A549 (cell line): ENCODE results near the gene TOB1. TPM values are rescaled to one million over a fixed set of nuclear protein-coding genes. Genes with fewer than 3 reads are reported as not detected.
A peak's percentile ranks its signal among the peaks of the same experiment; 100 is the strongest.

Experiments
- ATAC-seq, 2 experiments: fragments of 200-7000 bp in 1 of 2; fragments of >200 bp in 1 of 2; cut with Nextera tagmentation in 1 of 2; cut with Tn5 transposase in 1 of 2; 3 replicates each; pipeline versions ENCODE4 v1.8.0 to v1.9.1; 2018 to 2020; ENCODE audit warnings: mild to moderate bottlenecking in 1 of 2, moderate library complexity in 1 of 2
- CTCF ChIA-PET: fragments of 300-600 bp; sonication (Branson Sonifier 250); formaldehyde crosslinking; extraction: SDS; loops from one replicate; lab custom pipeline; 2021; ENCODE audit warnings: antibody characterized with exemption, inconsistent platforms; lab: Yijun Ruan, JAX
- POLR2A ChIA-PET: fragments of 350-600 bp; formaldehyde crosslinking; extraction: SDS; loops from one replicate; lab custom pipeline; 2021; ENCODE audit warnings: antibody characterized with exemption, inconsistent platforms; lab: Yijun Ruan, JAX
- DNase-seq, 2 experiments: peaks; one replicate each; pipeline versions ENCODE4 v3.0.0 to v3.0.0-alpha.2; 2011 to 2016; ENCODE audit warnings: low read depth in 1 of 2, low spot score in 1 of 2
- FAIRE-seq: peaks from 2 replicates; lab custom pipeline; 2011; peaks lifted over from hg19 to GRCh38; lab: Jason Lieb, UNC
- H3K27ac ChIP-seq, 2 experiments: fragments of >200 bp; sonication (Bioruptor Twin); formaldehyde crosslinking; 3 replicates each; pipeline ENCODE4 v1.5.1; 2016 to 2017
- H3K4me1 ChIP-seq: fragments of >200 bp; sonication (Bioruptor Twin); formaldehyde crosslinking; 3 replicates; pipeline ENCODE4 v1.6.1; 2016
- H3K4me2 ChIP-seq: fragments of >200 bp; sonication (Bioruptor Twin); formaldehyde crosslinking; 3 replicates; pipeline ENCODE4 v1.6.1; 2016
- H3K4me3 ChIP-seq: fragments of >200 bp; sonication (Bioruptor Twin); formaldehyde crosslinking; 3 replicates; pipeline ENCODE4 v1.5.1; 2016
- H3K9me3 ChIP-seq: fragments of >200 bp; sonication (Bioruptor Twin); formaldehyde crosslinking; 3 replicates; pipeline ENCODE4 v1.6.1; 2016
- CBX8 ChIP-seq: fragments of 200-600 bp; sonication (generic); IDR thresholded peaks from 2 replicates; pipeline ENCODE4 v1.6.1; 2016
- EP300 ChIP-seq, 2 experiments: fragments of >200 bp; sonication (Bioruptor Twin); formaldehyde crosslinking; IDR thresholded peaks; 2 replicates in 1 of 2; 3 replicates in 1 of 2; pipeline ENCODE4 v1.6.1; 2016 to 2017
- FOSL2 ChIP-seq, 2 experiments: fragments of 450-650 bp in 1 of 2; fragments of >200 bp in 1 of 2; sonication (Bioruptor Twin) in 1 of 2; formaldehyde crosslinking; IDR thresholded peaks; 2 replicates each; pipeline versions ENCODE4 v1.5.0 to v1.6.1; 2016 to 2020; ENCODE audit warnings: mild to moderate bottlenecking in 1 of 2, moderate library complexity in 1 of 2
- FOXS1 ChIP-seq: fragments of 250-450 bp; sonication (Bioruptor Pico); IDR thresholded peaks from 2 replicates; pipeline ENCODE4 v1.5.0; 2020; ENCODE audit warnings: mild to moderate bottlenecking, moderate library complexity
- GATA3 ChIP-seq: IDR thresholded peaks from 2 replicates; pipeline ENCODE4 v1.6.1; 2012; ENCODE audit warnings: borderline replicate concordance
- JUNB ChIP-seq: fragments of >200 bp; sonication (Bioruptor Twin); formaldehyde crosslinking; IDR thresholded peaks from 2 replicates; pipeline ENCODE4 v1.6.1; 2016
- KDM1A ChIP-seq: fragments of 200-600 bp; sonication (generic); IDR thresholded peaks from 2 replicates; pipeline ENCODE4 v1.6.1; 2016; ENCODE audit warnings: low read depth, mild to moderate bottlenecking
- MAZ ChIP-seq: fragments of 150-350 bp; IDR thresholded peaks from 2 replicates; pipeline ENCODE4 v1.6.1; 2014; ENCODE audit warnings: antibody characterized with exemption, low read depth, low read length, borderline replicate concordance
- RAD21 ChIP-seq, 2 experiments: fragments of >200 bp in 1 of 2; sonication (Bioruptor Twin) in 1 of 2; formaldehyde crosslinking in 1 of 2; IDR thresholded peaks in 1 of 2; conservative IDR thresholded peaks in 1 of 2; 2 replicates in 1 of 2; 3 replicates in 1 of 2; pipeline ENCODE4 v1.6.1; 2012 to 2018; ENCODE audit warnings: inconsistent platforms in 1 of 2
- RCOR1 ChIP-seq: fragments of 150-350 bp; IDR thresholded peaks from 2 replicates; pipeline ENCODE4 v1.6.1; 2014; ENCODE audit warnings: antibody characterized with exemption, low read length, low read depth
- SREBF2 ChIP-seq: fragments of 450-650 bp; IDR thresholded peaks from 2 replicates; pipeline ENCODE4 v1.6.1; 2014; ENCODE audit warnings: mild to moderate bottlenecking, moderate library complexity
- ZFP36 ChIP-seq: fragments of 450-650 bp; IDR thresholded peaks from 2 replicates; pipeline ENCODE4 v1.6.1; 2014; ENCODE audit warnings: borderline replicate concordance; ENCODE audit not compliant: partially characterized antibody
- WGBS: methylation state at CpG from one replicate; pipeline ENCODE4 v1.1.6; 2017; ENCODE audit errors: missing lambda C conversion rate; 5-methylcytosine and 5-hydroxymethylcytosine counted together
- polyA plus RNA-seq, 4 experiments: library from polyadenylated mRNA; depleted of rRNA in 3 of 4; stranded (reverse); fragments of >200 nt; fragmentation: RNase III in 1 of 4; extraction: RNeasy Plus Mini Kit Qiagen cat#74134 plus additional on column Dnase treatment in 1 of 4; gene quantifications; 2 replicates in 3 of 4; 3 replicates in 1 of 4; pipeline ENCODE4 v1.2.3, GENCODE V29; 2011 to 2017
- TF ChIP-seq, protein P1 (sequence below): IDR thresholded peaks from 2 replicates; pipeline ENCODE4 v1.6.1; 2012
- TF ChIP-seq, protein P2 (sequence below): IDR thresholded peaks from 2 replicates; pipeline ENCODE4 v1.6.1; 2012
- TF ChIP-seq, protein P3 (sequence below): fragments of >200 bp; sonication (Bioruptor Twin); formaldehyde crosslinking; IDR thresholded peaks from 2 replicates; pipeline ENCODE4 v1.6.1; 2016

TOB1 gene
- polyA plus RNA-seq, 2 of the 4 experiments (the other 2 are of a cell fraction) = 111 to 133 TPM

DNA sequence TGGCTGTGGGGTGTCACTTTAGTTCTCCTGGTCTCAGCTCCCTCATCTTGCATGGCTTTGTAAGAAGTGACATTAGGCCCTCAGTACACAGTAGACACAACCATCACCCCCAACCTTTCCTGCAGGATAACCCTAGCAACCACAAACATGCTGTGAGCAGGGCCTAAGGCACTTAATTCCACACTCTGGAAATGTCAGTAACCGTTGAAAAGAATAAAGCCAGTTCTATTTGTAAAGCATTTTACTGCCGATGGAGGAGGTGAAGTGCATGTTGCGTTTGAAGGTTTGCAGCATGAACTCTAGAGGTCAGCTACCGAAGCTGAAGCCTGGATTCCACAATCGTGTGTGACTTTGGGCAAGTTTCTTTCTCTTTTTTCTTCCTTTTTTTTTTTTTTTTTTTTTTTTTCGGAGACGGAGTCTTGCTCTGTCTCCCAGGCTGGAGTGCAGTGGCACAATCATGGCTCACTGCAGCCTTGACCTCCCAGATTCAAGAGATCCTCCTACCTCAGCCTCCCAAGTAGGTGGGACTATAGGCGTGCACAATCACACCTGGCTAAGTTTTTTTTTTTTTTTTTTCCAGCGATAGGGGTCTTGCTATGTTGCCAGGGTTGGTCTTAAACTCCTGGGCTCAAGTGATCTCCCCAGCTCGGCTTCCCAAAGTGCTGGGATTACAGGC lies 26.1 kb upstream of the TOB1 start:
- H3K4me1 ChIP-seq = peaks cover 45% of the 10 kb centered on the region
- H3K9me3 ChIP-seq = no peaks in the 10 kb centered on the region
- TF ChIP-seq SREBF2 (no peak), KDM1A (no peak), RCOR1 (no peak)
- WGBS = 79% methylated on average over 10 of the region's 10 CpGs
- peak overlapping the region; percentile 7; the same call in 1 of the 3 replicates for H3K4me2 ChIP-seq
- ATAC-seq (0 out of 6 replicates have a peak, but pooled peaks of 1 of the 2 experiments have one; percentile 8), FAIRE-seq (no peak), DNase-seq (no peak)
- H3K27ac ChIP-seq = peak overlapping the region; percentile 37 to 71; a peak in 4 of 6 replicates
- POLR2A ChIA-PET = interaction anchor here (0.6 to 11.9 kb wide), 2 partner anchors 26 to 90 kb away, joined by 3 to 133 read pairs; partner anchors contain the start of gene TOB1
- CTCF ChIA-PET = interaction anchor here (0.6 to 1.7 kb wide), 7 partner anchors 9 to 495 kb away, joined by 3 to 4 read pairs (median 3); no protein-coding TSS in a partner anchor
- H3K4me3 ChIP-seq = no peak overlapping the region

DNA sequence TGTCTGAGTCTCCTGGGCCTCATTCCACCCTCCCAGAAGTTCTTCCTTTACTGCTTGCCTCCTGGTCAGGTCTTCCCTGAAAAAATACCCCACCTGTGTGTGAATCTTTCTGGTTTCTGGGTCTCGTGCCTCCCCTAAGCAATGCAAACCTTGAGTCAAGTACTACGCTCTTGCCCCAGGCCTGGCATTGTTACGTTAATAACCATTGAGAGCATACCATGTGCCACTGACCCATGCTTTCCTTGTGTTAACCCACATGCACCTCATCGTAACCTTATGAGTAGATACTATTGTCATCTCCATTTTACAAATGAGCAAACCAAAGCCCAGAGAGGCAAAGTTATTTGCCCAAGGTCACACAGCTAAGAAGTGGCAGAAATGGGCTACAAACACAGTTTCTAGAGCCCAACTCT lies 25.4 kb upstream of the TOB1 start:
- POLR2A ChIA-PET = interaction anchor here (0.6 to 11.9 kb wide), 2 partner anchors 25 to 89 kb away, joined by 3 to 133 read pairs; partner anchors contain the start of gene TOB1
- whole genome bisulfite sequencing = 95% methylated on average over 4 of the region's 4 CpGs
- DNase-seq = no peak
- no peak for ATAC-seq
- no peak for FAIRE-seq
- peak overlapping the region; percentile 37 to 71 for H3K27ac ChIP-seq
- CTCF ChIA-PET = interaction anchor here (0.6 to 1.7 kb wide), 7 partner anchors 8 to 109 kb away, joined by 3 to 4 read pairs (median 4); no protein-coding TSS in a partner anchor
- H3K9me3 ChIP-seq = no peaks in the 10 kb centered on the region
- no peak overlapping the region for H3K4me3 ChIP-seq
- H3K4me1 ChIP-seq = peaks cover 45% of the 10 kb centered on the region
- TF ChIP-seq FOXS1 = no peak
- TF ChIP-seq ZFP36 = peak; percentile 35
- 0 out of 5 replicates have a peak, but pooled peaks of 1 of the 2 experiments have one; percentile 3 for TF ChIP-seq EP300 (IDR thresholded peaks at IDR 0.05)
- H3K4me2 ChIP-seq = peak overlapping the region; percentile 58

DNA sequence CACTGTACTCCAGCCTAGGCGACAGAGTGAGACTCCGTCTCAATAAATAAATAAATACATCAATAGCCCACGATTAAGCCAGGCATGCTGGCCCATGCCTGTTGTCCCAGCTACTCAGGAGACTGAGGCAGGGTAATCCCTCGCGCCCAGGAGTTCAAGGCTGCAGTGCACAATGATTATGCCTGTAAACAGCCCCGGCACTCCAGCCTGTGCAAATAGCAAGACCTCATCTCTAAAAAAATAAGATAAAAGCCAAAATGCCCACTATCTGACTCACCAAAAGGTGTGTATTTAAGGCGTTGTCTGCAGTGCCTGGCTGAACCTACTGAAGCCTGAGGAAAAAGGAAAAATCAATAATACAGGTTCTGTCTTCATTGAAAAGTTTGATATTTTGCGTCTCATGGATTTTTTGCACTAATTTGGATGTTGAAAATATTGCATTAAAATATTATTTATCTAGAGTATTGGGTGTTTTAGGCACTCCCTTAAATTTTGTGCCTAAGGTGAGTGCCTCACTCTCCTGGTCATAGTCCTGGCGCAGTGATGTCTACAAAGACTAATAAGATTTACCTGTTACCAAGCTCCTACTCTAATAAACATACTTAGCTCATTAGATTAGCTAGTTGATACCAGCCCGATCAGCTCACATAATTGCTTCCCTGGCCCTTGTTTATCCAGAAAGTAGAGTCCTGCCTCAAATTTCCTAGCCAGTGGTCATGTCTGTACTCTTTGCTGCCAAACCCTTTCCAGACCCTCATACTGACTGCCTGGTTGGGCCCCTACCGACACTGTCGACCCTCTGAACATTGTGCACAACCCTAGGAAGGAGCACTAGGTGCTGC lies 24.7 kb upstream of the TOB1 start:
- Histone ChIP-seq H3K4me3 (no peak overlapping the region), H3K27ac (peak overlapping the region; percentile 37 to 71)
- POLR2A ChIA-PET = interaction anchor here (1.5 to 11.9 kb wide), 2 partner anchors 25 to 54 kb away, joined by 4 to 133 read pairs; partner anchors contain the start of gene TOB1
- TF ChIP-seq SREBF2 = no peak
- TF ChIP-seq, protein P1, sequence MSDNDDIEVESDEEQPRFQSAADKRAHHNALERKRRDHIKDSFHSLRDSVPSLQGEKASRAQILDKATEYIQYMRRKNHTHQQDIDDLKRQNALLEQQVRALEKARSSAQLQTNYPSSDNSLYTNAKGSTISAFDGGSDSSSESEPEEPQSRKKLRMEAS = peak; percentile 47; the same call in 1 of the 2 replicates
- 0 out of 5 replicates have a peak, but pooled peaks of 1 of the 2 experiments have one; percentile 4 for TF ChIP-seq EP300 (IDR thresholded peaks at IDR 0.05)
- peak; percentile 46; the same call in 1 of the 2 replicates for TF ChIP-seq GATA3
- TF ChIP-seq JUNB = peak; percentile 21; the same call in 1 of the 2 replicates
- TF ChIP-seq FOSL2 (IDR thresholded peaks at IDR 0.05) = no peak
- TF ChIP-seq FOSL2 (CRISPR knock-in tag; IDR thresholded peaks at IDR 0.05) = peak; percentile 77
- TF ChIP-seq, all 56 proteins: peak for 5
- WGBS = 38% methylated on average over 12 of the region's 12 CpGs
- CTCF ChIA-PET = interaction anchor here (1.0 to 1.7 kb wide), 7 partner anchors 8 to 108 kb away, joined by 3 to 5 read pairs (median 4); no protein-coding TSS in a partner anchor
- FAIRE-seq = no peak
- Histone ChIP-seq H3K4me1 (peaks cover 45% of the 10 kb centered on the region), H3K9me3 (no peaks in the 10 kb centered on the region), H3K4me2 (peak overlapping the region; percentile 58)
- DNase-seq = peak; percentile 55 to 70
- ATAC-seq = peak; percentile 55 to 83; a peak in 5 of 6 replicates

DNA sequence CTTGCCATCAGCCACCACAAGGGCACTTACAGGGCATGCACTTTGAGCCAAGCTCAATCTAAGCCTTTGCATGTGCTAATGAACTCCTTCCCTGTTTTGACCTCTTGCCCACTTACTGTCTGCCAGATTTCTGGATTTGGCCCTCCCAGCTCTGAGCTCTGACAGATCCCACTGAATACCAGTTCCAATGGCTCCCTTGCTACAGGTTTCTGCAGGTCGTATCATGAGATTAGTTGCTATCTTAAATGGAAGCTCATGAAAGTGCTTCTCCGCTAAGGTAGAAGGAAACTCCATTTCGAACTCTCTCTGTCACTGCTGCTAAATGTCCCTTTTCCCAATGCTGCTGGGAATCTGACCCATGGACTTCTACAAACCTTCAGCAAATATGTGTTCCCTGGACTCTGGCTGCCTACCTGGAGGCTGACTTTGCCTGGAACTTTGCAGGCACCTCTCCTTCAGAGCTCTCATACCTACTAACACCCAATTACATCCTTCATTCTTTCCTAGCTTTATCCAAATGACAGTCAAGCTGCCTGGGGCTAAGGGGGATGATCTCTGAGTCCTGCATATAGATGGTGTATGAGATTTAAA lies 23.5 kb upstream of the TOB1 start:
- CTCF ChIA-PET = interaction anchor here (1.0 to 2.3 kb wide), 7 partner anchors 9 to 60 kb away, joined by 3 to 6 read pairs (median 3); no protein-coding TSS in a partner anchor
- WGBS = 94% methylated on average over 3 of the region's 3 CpGs
- no peak for ATAC-seq
- Histone ChIP-seq H3K4me1 (peaks cover 47% of the 10 kb centered on the region), H3K9me3 (no peaks in the 10 kb centered on the region), H3K4me2 (no peak overlapping the region), H3K27ac (peak overlapping the region; percentile 31 to 71; a peak in 5 of 6 replicates), H3K4me3 (no peak overlapping the region)
- no peak for TF ChIP-seq MAZ
- TF ChIP-seq, protein P2, sequence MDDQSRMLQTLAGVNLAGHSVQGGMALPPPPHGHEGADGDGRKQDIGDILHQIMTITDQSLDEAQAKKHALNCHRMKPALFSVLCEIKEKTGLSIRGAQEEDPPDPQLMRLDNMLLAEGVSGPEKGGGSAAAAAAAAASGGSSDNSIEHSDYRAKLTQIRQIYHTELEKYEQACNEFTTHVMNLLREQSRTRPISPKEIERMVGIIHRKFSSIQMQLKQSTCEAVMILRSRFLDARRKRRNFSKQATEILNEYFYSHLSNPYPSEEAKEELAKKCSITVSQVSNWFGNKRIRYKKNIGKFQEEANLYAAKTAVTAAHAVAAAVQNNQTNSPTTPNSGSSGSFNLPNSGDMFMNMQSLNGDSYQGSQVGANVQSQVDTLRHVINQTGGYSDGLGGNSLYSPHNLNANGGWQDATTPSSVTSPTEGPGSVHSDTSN = no peak
- no peak for TF ChIP-seq RAD21 (conservative IDR thresholded peaks at IDR 0.05 in 1 of 2, IDR thresholded peaks at IDR 0.05 in 1 of 2)
- TF ChIP-seq, protein P3, sequence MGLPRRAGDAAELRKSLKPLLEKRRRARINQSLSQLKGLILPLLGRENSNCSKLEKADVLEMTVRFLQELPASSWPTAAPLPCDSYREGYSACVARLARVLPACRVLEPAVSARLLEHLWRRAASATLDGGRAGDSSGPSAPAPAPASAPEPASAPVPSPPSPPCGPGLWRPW = no peak
- TF ChIP-seq CBX8 = no peak
- no peak for DNase-seq
- POLR2A ChIA-PET = interaction anchor here (1.5 to 11.9 kb wide), 2 partner anchors 23 to 55 kb away, joined by 4 to 133 read pairs; partner anchors contain the start of gene TOB1
- FAIRE-seq = no peak
